DND-41 (cell line): ENCODE measurements around the gene PMF1.

Source experiments
- ATAC-seq: fragments of 200-7000 bp; cut with Tn5 transposase; 3 replicates; pipeline ENCODE4 v1.9.1; 2021; ENCODE audit warnings: low read depth; ENCODE audit not compliant: insufficient read depth
- DNase-seq: peaks from one replicate; pipeline ENCODE4 v3.0.0-alpha.2; 2020
- H2AFZ ChIP-seq: 2 replicates; pipeline ENCODE4 v1.6.0; 2012; ENCODE audit warnings: low read depth, low read length
- H3K27ac ChIP-seq: 2 replicates; pipeline ENCODE4 v1.5.1; 2012; ENCODE audit warnings: low read length, inconsistent platforms
- H3K27me3 ChIP-seq: fragments of 200-600 bp; sonication (generic); 2 replicates; pipeline ENCODE4 v1.6.0; 2012; ENCODE audit warnings: low read length, mild to moderate bottlenecking, inconsistent platforms; ENCODE audit not compliant: insufficient read depth, poor library complexity
- H3K36me3 ChIP-seq: 2 replicates; pipeline ENCODE4 v1.5.1; 2012; ENCODE audit warnings: low read length, inconsistent platforms; ENCODE audit not compliant: insufficient read depth
- H3K4me1 ChIP-seq: 2 replicates; pipeline ENCODE4 v1.5.1; 2012; ENCODE audit warnings: mild to moderate bottlenecking, low read length; ENCODE audit not compliant: insufficient read depth
- H3K4me2 ChIP-seq: 2 replicates; pipeline ENCODE4 v1.6.0; 2012; ENCODE audit warnings: mild to moderate bottlenecking, moderate library complexity, low read length, inconsistent platforms; ENCODE audit not compliant: insufficient read depth
- H3K4me3 ChIP-seq, 2 experiments: fragments of 200-600 bp in 1 of 2; shearing (Covaris generic) in 1 of 2; 2 replicates each; pipeline ENCODE4 v1.5.1; 2012 to 2016; ENCODE audit warnings: inconsistent platforms in 2 of 2, low read length in 2 of 2, mild to moderate bottlenecking in 2 of 2, low read depth in 1 of 2, moderate library complexity in 1 of 2
- H3K79me2 ChIP-seq: 2 replicates; pipeline ENCODE4 v1.6.0; 2012; ENCODE audit warnings: low read length, inconsistent platforms; ENCODE audit not compliant: insufficient read depth
- H3K9ac ChIP-seq: 2 replicates; pipeline ENCODE4 v1.6.0; 2012; ENCODE audit warnings: low read depth, mild to moderate bottlenecking, inconsistent platforms, low read length, moderate library complexity
- H3K9me3 ChIP-seq: 2 replicates; pipeline ENCODE4 v1.5.1; 2012; ENCODE audit warnings: low read length, moderate library complexity, mild to moderate bottlenecking, inconsistent platforms; ENCODE audit not compliant: insufficient read depth, severe bottlenecking
- H4K20me1 ChIP-seq: 2 replicates; pipeline ENCODE4 v1.6.0; 2012; ENCODE audit warnings: low read length; ENCODE audit not compliant: insufficient read depth
- CTCF ChIP-seq: IDR thresholded peaks from 2 replicates; pipeline ENCODE4 v1.5.1; 2012; ENCODE audit warnings: borderline replicate concordance, low read length, moderate library complexity, mild to moderate bottlenecking; ENCODE audit not compliant: poor library complexity, severe bottlenecking; ENCODE audit errors: extremely low read depth
- EZH2 ChIP-seq: IDR thresholded peaks from 3 replicates; pipeline ENCODE4 v1.6.1; 2012; ENCODE audit warnings: borderline replicate concordance, low read depth, mild to moderate bottlenecking, moderate library complexity, low read length, inconsistent platforms; ENCODE audit not compliant: severe bottlenecking

The PMF1 gene

DNA sequence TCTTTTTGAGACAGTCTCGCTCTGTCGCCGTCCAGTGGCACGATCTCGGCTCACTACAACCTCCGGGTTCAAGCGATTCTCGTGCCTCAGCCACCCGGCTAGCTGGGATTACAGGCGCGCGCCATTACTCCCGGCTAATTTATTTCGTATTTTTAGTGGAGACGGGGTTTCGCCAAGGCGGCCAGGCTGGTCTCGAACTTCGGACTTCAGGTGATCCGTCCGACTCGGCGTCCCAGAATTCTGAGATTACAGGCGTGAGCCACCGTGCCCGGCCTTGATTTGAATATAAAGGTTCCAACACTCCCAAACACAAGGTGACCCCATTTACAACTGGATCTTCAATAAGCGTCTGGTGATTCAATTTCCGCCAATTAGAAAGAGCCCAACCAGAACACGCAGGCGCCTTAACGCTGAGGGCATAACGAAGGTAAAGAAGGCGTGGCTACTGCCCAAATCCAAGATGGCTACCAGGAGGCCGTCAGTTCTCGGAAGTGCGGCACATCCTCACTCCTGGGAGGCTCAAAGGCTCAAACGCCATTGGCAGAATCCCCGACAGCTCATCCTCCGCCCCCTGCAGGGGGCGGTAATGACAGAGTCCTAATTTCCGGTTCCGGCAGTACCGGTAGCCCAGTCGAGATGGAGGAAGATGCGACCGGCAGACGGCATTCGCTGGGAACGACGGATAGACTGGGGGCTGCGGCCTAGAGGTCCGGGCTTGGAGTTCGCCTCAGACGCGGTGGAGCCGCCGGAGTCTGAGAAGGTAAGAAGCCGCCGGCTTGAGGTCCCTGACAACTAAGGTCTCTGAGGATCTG is 19.1 kb upstream of the PMF1 start, which contains the start of gene SLC25A44:
SLC25A44 (plus strand) TSS at position 617 of the 812 bp plus-strand sequence. CDS start 5,744 bp downstream, outside the sequence.
- Histone ChIP-seq H3K4me1 (peaks cover 33% of the 10 kb centered on the region), H4K20me1 (peaks cover 13% of the 10 kb centered on the region; the same call in 1 of the 2 replicates), H3K27ac (peak within 1 kb of the TSS; percentile 75), H3K9me3 (no peaks in the 10 kb centered on the region), H2AFZ (peak within 1 kb of the TSS; percentile 80), H3K36me3 (peaks cover 18% of the 10 kb centered on the region), H3K9ac (peak within 1 kb of the TSS; percentile 71), H3K27me3 (no peaks in the 10 kb centered on the region), H3K4me3 (peak within 1 kb of the TSS; percentile 71 to 93), H3K4me2 (peak within 1 kb of the TSS; percentile 98), H3K79me2 (peaks cover 44% of the 10 kb centered on the region)
- peak; percentile 98 for ATAC-seq
- peak; percentile 99 for DNase-seq
- TF ChIP-seq EZH2: no peak
- peak; percentile 70 for TF ChIP-seq CTCF

DNA sequence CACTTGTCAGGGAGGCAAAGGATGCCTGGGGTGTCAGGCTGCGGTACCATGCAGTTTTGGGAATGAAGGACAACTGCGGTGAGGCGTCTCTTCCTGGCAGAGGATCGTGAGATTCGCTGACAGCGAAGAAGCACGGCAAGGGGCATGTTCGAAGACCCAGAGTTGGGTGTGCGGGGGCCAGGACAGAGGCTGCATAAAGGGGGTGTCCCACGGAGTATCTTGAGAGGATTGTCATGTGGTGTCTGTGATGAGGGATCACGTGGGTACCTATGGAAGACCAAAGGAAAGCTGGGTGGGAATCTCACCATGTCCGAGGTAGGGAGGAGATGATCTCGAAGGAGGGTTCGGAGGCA is 18.5 kb upstream of the PMF1 start:
- DNase-seq (no peak), ATAC-seq (no peak)
- H2AFZ ChIP-seq: peak overlapping the region; percentile 75
- H3K27me3 ChIP-seq: no peaks in the 10 kb centered on the region
- peak overlapping the region; percentile 98 for H3K4me2 ChIP-seq
- peak overlapping the region; percentile 71 for H3K9ac ChIP-seq
- peaks cover 13% of the 10 kb centered on the region; the same call in 1 of the 2 replicates for H4K20me1 ChIP-seq
- H3K4me1 ChIP-seq: peaks cover 33% of the 10 kb centered on the region
- H3K4me3 ChIP-seq: peak overlapping the region; percentile 71 to 93
- no peak for TF ChIP-seq EZH2
- no peak for TF ChIP-seq CTCF
- peaks cover 22% of the 10 kb centered on the region for H3K36me3 ChIP-seq
- H3K9me3 ChIP-seq: no peaks in the 10 kb centered on the region
- peak overlapping the region; percentile 75 for H3K27ac ChIP-seq
- peaks cover 50% of the 10 kb centered on the region for H3K79me2 ChIP-seq

DNA sequence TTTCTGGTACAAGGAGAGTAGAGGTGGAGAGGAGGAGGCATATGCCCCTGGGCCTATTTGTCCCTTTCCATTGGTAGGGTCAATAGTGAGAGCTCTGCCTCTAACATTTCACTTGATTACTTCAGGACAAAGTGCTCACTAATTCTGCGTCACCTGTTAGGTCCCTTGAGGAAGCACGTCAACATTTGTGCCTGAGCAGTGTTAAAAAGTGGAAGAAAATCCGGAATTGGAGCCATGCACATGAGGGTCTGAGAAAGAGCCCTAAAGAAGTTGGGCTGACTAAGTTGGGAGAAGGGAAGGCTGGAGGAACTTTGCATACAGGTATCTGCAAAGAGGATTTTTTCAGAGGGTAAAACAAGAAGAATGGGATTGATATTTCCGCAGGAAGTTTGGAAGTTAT is 17.0 kb upstream of the PMF1 start:
- no peaks in the 10 kb centered on the region for H3K27me3 ChIP-seq
- DNase-seq (no peak), ATAC-seq (no peak)
- peaks cover 13% of the 10 kb centered on the region; the same call in 1 of the 2 replicates for H4K20me1 ChIP-seq
- no peak overlapping the region for H3K4me3 ChIP-seq
- H2AFZ ChIP-seq: no peak overlapping the region
- H3K4me1 ChIP-seq: peaks cover 33% of the 10 kb centered on the region
- H3K36me3 ChIP-seq: peaks cover 38% of the 10 kb centered on the region
- H3K9ac ChIP-seq: no peak overlapping the region
- no peak overlapping the region for H3K27ac ChIP-seq
- TF ChIP-seq EZH2: no peak
- no peak for TF ChIP-seq CTCF
- peak overlapping the region; percentile 98; the same call in 1 of the 2 replicates for H3K4me2 ChIP-seq
- peaks cover 53% of the 10 kb centered on the region for H3K79me2 ChIP-seq
- no peaks in the 10 kb centered on the region for H3K9me3 ChIP-seq
